ENCODE measurements around the gene DPH7. TPM values are rescaled to one million over a fixed set of nuclear protein-coding genes. Genes with fewer than 3 reads are reported as not detected.
"Not testable (repeated sequence)": the region's sequence is repeated elsewhere in the genome, so short reads cannot be mapped to it uniquely, and the experiment has no call there.

DPH7 gene
- total and polyA plus RNA-seq, 12 donors: 11.7 to 51.4 (median 17.8) TPM

- TF ChIP-seq CTCF (IDR thresholded peaks at IDR 0.05): no peak
- H3K27ac ChIP-seq: no peak overlapping the region
- WGBS, 2 donors: 85 to 89% methylated on average over 10 of the region's 10 CpGs
- no peak for DNase-seq
- H3K36me3 ChIP-seq: peaks cover 0 to 10% (median 0%) of the 10 kb centered on the region in 9 donors
- H3K4me1 ChIP-seq: no peaks in the 10 kb centered on the region
- no peaks in the 10 kb centered on the region for H3K9me3 ChIP-seq
- H3K4me3 ChIP-seq: no peak overlapping the region
- H3K27me3 ChIP-seq: no peaks in the 10 kb centered on the region
- intact Hi-C loops (cut with DNase I): no loop called here
- no peak for ATAC-seq
Measured at GRCh38 chr9:137516144-137516917, 62.4 kb downstream of the DPH7 start.

GRCh38 chr9:137515338-137515724, 63.4 kb downstream of the DPH7 start:
- no peak for TF ChIP-seq CTCF (IDR thresholded peaks at IDR 0.05)
- no peaks in the 10 kb centered on the region for H3K27me3 ChIP-seq
- ATAC-seq (peak in 1 of 8 donors; percentile 47), DNase-seq (no peak)
- intact Hi-C loops (cut with DNase I): no loop called here
- peaks cover 0 to 5% (median 0%) of the 10 kb centered on the region in 9 donors for H3K36me3 ChIP-seq
- no peak overlapping the region for H3K4me3 ChIP-seq
- no peaks in the 10 kb centered on the region for H3K4me1 ChIP-seq
- H3K9me3 ChIP-seq: no peaks in the 10 kb centered on the region
- 90 to 91% methylated on average over 18 to 23 of the region's 23 CpGs for WGBS, 2 donors
- H3K27ac ChIP-seq: no peak overlapping the region

GRCh38 chr9:137514691-137515337, 63.9 kb downstream of the DPH7 start:
- intact Hi-C loops (cut with DNase I): no loop called here
- ATAC-seq (peak in 1 of 8 donors; percentile 67), DNase-seq (no peak)
- no peaks in the 10 kb centered on the region for H3K4me1 ChIP-seq
- no peaks in the 10 kb centered on the region for H3K27me3 ChIP-seq
- H3K9me3 ChIP-seq: peaks cover 0 to under 1% (median 0%) of the 10 kb centered on the region in 11 donors
- peaks cover 0 to 5% (median 0%) of the 10 kb centered on the region in 9 donors for H3K36me3 ChIP-seq
- H3K27ac ChIP-seq: no peak overlapping the region
- 91 to 94% methylated on average over 21 to 29 of the region's 30 CpGs for WGBS, 2 donors
- no peak for TF ChIP-seq CTCF (IDR thresholded peaks at IDR 0.05)
- H3K4me3 ChIP-seq: no peak overlapping the region

- H3K27ac ChIP-seq; H3K36me3 ChIP-seq; DNase-seq; H3K4me1 ChIP-seq; ATAC-seq; intact Hi-C loops (cut with DNase I); H3K9me3 ChIP-seq; H3K4me3 ChIP-seq; H3K27me3 ChIP-seq: not testable (repeated sequence)
- WGBS, 2 donors: 91% methylated on average over 42 of the region's 42 CpGs
Measured at GRCh38 chr9:137513801-137514570, 64.7 kb downstream of the DPH7 start.

GRCh38 chr9:137513136-137513535, 65.6 kb downstream of the DPH7 start:
- H3K4me1 ChIP-seq; DNase-seq; H3K9me3 ChIP-seq; H3K4me3 ChIP-seq; H3K27me3 ChIP-seq; H3K27ac ChIP-seq; intact Hi-C loops (cut with DNase I); H3K36me3 ChIP-seq; ATAC-seq: not testable (repeated sequence)
- WGBS, 2 donors: 94 to 96% methylated on average over 5 of the region's 5 CpGs

Data from heart right ventricle (tissue), 16 donors.